Fibroblast of skin of scalp (primary cell): ENCODE results near the gene SETBP1.

Experiments used
- DNase-seq: peaks from one replicate; pipeline ENCODE4 v3.0.0-alpha.2; 2013

The SETBP1 gene

DNA sequence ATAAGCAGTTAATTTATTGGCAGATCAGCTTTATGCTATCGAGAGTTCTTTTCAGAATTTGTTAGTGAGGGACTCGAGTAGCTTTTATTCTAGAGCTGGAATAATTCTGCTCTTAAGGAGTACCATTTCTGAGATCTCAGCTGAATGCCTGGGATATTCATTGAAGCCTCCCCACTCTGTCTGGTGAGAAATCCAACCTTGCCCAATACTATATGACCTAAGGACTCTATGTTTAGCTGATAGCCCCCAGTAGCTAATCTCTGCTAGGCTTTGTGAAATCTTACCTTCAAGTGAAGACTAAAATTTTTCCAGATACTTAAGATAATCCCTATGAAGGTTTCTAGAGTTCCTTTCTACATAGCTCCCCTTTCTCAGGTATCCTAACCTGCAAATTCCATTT, 261.4 kb downstream of the SETBP1 start:
- DNase-seq: no peak

DNA sequence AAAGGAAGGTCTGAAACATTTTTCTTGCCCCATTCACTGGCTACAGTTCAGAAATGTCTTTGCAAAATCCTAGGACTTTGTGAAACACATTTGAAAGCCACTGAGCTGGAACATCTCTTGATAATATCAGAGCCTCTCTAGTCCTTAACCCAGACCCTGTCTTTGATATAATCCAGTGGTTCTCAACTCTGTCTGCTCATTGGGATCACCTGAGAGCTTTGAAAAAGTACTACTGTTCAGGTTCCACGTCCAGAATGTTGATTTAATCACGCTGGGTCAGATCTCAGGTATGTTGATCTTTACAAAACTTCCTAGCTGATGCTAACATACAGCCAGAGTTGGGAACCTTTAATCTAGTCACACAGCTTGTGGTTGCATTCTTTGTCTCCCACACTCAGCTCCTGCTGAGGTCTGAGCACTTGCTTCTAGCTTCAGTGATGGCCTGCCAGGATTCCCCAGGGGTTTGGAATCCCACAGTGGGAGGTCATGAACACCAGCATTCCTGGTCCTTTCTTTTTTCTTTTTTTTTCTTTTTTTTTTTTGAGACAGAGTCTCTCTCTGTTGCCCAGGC, 262.7 kb downstream of the SETBP1 start:
- DNase-seq: peak; percentile 96

DNA sequence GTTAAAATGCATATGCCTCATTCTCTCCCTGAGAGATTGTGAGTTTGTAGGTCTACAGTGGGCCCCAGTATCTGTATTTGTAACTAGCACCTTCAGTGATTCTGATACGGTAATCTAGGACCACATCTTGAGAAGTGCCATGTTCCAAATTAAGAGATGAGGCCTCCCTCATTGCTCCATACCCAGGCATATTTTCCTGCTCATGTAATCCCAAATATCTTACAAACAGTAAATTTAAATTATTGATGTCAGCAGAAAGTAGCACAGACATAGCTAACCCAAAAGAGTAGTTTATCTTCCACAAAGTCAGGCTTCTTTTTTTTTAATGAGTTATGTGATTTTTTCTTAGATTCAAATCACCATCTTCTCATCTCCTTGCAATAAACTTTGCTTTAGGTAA, 263.8 kb downstream of the SETBP1 start:
- peak; percentile 19 for DNase-seq

DNA sequence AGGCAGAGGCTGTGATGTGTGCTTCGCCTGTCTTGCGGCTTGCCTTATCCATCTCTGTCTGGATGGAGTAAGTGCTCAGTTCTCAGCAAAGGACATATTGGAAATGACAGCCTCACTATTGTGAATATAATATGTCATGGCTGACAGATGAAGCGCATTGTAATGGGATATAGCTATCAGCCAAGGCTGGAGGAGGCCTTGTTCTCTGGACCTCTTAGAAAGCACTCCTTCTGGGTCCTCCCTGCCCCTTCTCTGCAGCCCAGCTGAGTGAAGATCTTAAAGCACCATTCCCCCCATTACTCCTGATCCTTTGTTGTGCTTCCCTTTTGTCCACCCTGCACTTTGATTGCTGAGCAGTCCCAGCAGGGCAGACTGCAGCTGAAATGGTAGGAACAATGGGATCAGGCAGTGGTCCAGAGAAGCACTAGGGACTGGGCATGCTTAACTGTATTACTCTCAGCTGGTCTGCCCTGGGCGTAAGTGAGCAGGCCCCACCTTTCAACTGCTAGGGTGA, 265.3 kb downstream of the SETBP1 start:
- DNase-seq: no peak

DNA sequence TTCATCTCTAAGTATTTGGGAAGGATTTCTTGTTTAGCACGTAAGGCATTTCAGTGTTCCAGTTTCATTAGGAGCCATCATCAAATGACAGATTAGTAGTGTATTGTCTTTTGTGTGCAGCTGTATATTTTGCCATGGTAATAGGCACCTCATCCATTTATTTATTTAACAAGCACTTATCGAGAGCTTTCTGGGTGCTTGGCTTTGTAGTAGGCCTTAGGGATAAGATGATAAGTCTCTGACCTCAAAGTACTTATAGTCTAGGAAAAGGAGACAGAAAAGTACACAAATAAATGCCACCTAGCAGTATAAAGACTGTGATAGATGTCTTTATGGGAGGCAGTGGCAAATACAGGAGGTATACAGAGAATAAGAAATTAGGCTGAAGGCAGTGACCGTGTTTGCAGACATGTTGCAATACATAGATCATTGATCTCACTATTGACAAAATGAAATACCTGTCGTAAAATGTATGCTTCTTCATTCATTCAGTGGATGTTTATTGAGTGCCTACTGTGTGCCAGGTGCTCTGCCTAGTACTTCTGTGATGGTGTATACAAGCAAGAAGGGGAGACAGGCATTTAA, 265.9 kb downstream of the SETBP1 start:
- DNase-seq: no peak

DNA sequence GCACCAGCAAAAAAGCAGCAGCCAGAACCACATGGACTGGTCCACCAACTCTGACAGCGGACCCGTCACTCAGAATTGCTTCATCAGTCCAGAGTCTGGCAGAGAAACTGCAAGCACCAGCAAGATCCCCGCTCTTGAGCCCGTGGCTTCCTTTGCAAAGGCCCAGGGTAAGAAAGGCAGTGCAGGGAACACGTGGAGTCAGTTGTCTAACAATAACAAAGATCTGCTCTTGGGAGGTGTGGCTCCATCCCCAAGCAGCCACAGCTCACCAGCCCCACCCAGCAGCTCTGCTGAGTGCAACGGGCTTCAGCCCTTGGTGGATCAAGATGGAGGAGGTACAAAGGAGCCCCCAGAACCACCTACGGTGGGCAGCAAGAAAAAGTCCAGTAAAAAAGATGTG, 269.3 kb downstream of the SETBP1 start:
- DNase-seq: no peak

DNA sequence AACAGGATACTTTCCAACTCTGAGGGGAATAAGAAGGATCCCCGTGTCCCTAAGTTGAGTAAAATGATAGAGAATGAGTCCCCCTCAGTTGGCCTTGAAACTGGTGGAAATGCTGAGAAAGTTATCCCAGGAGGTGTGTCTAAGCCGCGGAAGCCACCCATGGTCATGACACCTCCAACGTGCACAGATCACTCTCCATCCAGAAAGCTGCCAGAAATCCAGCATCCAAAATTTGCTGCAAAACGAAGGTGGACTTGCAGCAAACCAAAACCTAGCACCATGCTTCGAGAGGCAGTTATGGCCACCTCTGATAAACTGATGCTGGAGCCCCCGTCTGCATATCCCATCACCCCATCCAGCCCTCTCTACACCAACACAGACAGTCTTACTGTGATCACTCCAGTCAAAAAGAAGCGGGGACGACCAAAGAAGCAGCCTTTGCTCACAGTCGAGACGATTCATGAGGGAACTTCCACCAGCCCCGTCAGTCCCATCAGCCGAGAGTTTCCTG, 270.1 kb downstream of the SETBP1 start:
- no peak for DNase-seq

DNA sequence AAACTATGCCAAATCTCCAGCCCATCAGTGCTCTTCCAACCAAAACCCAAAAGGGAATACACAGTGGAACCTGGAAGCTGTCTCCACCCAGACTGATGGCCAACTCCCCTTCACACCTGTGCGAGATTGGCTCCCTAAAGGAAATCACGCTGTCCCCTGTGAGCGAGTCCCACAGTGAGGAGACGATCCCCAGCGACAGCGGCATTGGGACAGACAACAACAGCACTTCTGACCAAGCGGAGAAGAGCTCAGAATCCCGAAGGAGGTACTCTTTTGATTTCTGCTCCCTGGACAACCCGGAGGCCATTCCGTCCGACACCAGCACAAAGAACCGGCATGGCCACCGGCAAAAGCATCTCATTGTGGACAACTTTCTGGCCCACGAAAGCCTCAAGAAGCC, 271.1 kb downstream of the SETBP1 start:
- no peak for DNase-seq

DNA sequence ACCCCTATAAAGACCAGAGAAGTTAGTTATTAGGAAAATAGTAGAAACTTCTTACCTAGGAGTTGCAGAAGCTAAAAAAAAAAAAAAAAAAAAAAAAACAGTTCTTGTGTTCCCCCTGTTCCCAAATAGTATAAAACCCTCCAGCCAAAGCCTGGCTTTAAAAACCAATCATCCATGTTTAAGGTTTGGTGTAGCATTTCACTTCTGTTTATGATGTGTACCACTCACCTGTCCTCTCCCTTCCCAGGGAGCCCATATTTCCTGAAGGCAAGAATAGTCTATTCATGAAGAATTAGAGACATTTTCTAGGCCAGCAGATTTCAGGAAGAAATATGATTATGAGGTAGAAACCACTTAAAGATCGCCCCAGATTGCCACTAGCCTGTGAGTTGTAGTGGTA, 273.6 kb downstream of the SETBP1 start:
- DNase-seq: no peak

DNA sequence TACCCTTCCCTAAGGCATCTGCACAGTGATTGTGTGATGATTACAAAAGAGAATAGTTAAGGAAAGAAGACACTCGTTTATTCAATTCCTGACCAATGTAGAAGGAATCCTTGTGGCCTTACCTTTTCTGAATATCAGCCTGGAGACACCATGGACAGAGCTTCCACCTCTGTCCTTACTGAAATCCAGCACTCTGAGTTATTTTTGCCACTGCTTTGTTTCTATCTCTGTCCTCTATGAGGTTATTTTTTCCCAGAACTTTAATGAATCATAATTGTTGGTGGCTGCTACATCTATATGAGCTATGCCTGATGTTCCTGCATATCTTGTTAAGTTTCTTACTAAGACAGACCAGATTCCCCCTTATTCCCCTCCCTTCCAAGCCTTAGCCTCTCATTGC, 275.1 kb downstream of the SETBP1 start:
- DNase-seq: no peak

DNA sequence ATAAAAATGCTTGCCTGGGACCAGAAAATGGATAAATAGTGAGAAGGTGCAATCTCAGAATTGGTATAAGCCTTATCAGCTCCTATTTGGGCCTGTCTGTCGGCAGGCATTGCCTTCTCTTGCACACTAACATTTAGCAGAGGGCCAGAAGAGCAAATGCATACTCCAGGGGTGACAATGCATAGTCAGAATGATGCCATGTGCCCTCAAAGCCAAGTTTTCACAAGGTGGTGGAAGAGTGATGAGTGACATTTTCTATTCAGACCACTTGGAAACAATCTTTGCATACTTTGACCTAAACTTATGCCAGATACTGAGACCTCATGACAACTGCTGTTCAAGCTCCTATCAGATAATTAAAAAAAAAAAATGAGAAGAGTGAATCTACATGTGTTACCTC, 276.3 kb downstream of the SETBP1 start:
- no peak for DNase-seq

DNA sequence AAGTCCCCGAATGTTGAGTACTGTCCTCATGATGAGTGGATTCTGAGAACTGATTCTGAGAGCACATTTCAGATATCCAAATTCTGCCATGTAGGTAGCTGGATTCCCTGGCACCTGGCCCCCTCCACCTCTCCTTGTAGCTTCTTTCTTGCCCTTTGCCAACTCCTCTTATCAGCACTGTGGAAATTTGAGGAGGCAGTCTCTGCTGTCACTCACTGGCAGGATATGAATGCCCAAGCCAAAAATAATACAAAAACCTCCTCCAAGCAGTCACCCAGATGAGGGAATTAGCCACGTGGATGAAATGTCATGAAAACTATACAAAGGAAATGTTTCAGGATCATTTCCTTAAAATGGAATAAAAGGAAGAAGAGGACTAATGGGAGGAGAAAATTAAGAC, 276.8 kb downstream of the SETBP1 start:
- no peak for DNase-seq

DNA sequence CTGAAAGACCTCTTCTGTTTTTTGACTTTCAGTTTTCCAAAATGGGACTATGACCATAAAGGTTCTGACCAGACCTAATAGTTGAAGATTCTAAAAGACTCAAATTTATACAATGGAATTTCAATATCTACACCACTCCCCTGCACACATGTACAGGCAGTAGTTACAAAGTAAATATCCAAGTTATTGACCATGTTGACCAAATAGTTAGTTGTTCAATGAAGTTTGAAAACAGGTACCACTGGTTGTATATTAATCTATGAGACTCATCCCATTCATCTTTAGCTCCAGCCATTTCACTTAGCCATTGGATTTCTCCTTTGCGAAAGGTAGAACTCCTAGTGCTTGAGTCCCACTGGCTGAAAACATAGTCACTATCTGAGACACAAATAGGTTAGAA, 277.4 kb downstream of the SETBP1 start:
- DNase-seq: no peak

DNA sequence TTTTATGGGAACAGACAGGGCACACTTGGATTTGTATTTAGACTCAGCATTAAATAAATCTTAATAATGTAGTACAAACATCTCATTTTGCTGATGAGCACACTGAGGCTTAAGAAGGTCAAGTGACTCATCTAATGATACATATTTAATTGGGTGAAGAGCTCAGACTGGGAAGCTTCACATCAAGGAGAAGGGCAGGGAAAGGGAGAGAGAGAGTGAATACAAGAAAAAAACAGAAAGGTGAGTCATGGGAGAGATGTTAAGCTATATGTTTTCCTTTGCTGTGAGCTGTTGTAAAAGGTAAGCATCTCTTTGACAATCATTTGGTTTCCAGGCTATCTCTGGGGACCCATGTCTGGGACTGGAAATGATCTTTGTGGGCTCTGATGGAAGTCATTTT, 277.8 kb downstream of the SETBP1 start:
- DNase-seq: peak; percentile 24

DNA sequence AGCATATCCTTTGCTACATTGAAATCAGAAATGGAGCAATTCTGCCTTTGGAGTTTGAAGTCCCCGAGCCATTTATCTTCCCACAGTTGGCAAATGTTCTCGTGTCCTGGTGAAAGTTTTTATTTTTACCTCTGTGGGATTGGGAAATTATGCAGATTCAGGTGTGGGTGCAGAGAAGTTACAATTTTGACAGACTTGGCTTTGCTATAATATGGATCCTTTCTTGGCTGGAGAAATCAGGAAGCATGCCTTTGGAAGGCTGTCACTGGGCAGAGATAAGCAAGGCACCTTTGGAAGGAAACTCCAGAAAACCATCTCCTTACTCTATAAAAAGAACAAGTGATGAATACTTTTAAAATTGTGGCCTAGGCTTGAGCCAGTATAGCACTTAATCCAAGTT, 278.3 kb downstream of the SETBP1 start:
- DNase-seq: no peak

DNA sequence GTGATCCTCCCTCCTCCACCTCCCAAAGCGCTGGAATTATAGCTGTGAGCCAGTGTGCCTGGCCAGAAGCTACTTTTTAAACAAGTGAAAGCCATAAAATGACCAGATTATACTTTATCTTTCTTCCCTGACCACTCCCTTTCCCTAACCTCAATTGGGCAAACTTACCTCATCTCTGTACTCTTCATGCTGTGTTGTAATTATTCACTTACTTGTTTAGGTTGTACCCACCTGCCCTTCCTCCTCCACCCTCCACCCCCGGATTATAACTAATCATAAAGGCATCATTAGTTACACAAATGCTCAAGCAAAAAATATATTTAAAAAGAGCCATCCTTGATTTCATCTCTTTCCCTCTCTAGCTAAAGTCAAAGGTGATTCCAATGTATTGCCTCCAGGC, 279.9 kb downstream of the SETBP1 start:
- DNase-seq: no peak

DNA sequence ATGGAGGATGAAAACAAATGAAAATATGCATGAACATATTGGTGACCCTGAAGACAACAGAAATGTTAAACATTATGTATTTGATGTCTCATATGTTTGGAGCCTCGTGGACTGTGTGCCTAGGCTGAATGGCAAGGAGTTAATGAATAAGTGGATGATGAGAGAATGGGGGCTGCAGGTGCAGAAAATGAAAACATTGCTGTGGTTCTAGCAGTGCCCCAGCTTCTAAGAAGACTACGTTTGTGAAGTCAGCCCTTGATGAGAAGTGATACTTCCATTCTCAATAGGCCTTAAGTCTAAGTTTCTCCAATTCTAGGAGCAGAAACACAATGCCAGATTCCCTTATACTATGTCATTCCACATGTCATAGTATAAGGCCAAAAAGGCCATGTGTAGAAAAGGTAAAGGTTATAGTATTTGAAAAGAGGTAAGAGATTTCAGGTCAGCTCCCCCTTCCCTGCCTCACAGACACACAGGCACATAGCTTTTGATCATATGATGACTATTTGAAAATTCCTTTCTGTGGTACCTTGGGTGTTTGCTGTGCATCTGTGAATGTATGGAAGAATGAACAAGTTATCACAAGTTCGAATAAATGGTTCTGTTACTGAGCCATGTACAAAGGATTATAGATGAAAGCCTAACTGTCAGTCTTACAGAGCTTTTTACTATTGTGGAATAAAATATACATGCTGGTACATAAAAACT, 280.8 kb downstream of the SETBP1 start:
- DNase-seq: no peak

DNA sequence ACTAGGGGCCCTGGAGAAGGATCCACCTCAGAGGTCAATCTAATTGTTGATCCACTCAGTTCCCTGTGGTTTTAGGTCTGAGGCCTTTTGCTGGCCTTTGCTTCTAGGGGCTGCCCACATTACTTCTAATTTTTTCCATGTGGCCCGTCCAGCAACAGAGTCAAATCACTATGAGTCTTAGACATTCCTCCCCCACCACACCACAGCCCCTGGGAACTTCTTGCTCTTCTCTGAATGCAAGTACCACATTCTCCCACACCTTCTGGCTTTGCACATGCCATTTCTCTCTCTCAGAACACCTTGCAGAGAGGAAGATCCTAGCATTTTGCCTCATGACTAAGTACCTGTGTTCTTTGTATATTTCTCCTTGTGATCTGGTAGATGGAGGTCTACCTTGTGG, 286.9 kb downstream of the SETBP1 start:
- DNase-seq: no peak

DNA sequence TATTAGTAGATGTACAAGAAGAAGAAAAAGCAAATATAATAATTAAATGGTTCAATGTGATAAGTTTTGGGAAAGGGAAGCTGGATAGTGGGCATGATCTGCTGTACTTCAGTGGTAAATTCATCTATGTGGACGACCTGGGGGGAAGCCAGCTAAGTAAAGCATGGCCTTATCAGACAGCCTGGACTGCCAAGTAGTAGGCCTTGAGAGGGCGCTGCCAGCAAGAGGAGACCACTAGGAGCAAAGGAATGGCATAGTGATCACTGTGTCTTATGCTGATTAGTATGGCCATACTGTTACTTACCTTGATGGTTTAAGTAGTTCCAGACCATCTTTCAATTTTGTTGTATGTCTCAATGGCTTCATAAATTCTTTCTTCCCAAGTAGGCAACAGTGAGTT, 287.6 kb downstream of the SETBP1 start:
- DNase-seq: no peak

DNA sequence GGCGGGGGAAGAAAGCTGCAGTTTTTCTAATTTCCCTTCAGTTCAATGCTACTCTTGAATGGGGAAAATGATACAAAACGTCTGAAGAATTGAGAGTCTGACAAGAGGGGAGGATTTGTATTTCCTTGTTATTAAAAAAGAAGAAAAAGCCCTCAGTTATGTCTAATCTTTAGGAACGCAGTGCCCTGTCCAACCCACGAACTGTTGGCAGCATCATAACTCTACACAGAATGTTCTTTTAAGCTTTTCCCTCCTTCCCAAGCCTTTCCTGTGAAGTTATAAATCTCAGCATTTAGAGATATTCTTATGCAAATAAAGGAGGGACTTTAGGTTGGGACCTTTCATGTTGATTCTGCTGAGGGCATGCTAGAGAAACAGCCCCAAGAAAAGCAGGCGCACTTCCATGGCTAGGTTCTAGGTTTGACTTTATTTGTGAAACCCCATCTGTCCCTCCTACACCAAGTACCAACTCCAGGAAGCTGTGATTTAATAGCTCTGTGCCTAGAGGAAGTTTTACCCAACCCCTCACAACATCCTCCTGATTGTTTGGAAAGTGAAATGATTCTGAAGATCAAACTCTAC, 288.6 kb downstream of the SETBP1 start:
- DNase-seq: no peak

DNA sequence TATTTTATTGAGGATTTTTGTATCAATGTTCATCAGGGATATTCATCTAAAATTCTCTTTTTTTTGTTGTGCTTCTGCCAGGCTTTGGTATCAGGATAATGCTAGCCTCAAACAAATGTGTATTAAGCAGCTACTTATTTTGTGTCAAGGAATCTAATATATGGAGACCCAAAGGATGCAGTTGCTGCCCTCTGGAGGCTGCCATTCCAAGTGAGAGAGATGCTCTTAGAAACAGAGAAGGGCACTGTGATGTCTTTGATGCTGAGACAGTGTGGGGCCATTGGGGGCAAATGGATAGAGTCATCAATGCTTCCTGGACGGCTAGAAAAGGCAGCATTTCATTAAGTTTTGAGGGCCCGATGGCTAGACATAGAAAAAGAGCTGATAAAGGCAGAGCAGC, 292.6 kb downstream of the SETBP1 start:
- peak; percentile 39 for DNase-seq

DNA sequence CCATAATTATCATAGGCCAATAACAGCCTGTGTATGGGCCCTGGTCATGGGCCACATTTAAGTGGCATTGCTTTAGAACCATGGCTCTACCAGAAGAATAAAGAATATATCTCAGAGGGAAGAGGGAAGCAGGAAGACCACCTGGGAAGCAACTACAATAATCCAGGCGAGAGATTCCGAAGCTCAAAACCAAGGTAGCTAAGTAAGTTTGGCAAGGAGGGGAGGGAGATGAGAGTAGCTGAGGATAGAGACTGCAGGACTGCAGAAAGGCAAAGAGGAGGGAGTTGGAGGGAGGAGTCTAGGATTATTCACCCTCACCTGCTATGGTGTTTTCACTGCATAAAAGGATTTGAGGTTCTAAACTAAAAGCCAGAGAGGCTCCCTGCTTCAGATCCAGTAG, 293.5 kb downstream of the SETBP1 start:
- DNase-seq: no peak

DNA sequence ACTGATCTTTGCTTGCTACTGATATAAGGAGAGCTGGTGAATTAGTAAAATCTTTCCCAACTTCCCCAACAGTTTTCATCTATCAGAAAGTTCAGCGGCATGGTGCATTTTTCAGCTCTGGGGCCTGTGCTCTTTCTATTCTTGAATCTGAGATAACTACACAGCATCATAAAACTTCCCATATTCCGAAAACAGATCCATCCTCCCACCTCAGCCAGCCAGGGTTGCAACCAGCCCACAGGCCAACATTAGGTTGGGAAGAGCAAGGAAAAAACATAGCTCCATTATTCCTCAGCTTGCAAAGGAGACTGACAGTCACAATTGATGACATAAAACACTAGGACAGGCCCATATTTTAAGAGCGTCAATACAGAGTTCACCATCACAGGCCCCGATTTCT, 297.2 kb downstream of the SETBP1 start:
- no peak for DNase-seq

DNA sequence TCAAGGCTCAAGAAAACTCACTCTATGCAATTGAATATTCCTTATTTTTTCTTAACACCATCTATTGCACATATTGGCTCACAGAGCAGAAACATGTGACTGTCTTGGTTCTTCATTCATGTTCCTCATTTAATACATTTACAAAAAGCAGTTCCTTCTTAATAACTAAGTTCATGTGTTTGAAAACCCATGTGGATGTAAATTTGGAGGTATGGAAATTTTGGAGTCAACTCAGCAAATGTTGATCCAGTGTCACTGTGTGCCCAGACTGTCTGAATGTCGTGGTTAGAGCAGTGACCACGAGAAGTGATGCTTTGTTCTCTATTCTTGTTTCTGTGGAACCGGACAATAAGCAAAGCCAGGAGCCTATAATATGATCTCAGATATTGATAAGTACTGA, 299.1 kb downstream of the SETBP1 start:
- DNase-seq: no peak
